Measurements from ENCODE around the gene FAM227B.

- TF ChIP-seq POLR2A (IDR thresholded peaks at IDR 0.05; ENCODE audit: low read depth, low read length) (no peak), TAF1 (IDR thresholded peaks at IDR 0.05; ENCODE audit: borderline replicate concordance, low read depth, low read length) (no peak)
Observed at GRCh38 chr15:49424954-49425353, 195.7 kb downstream of the FAM227B start.
